ENCODE measurements around the gene LRRC36.

Gene LRRC36

DNA sequence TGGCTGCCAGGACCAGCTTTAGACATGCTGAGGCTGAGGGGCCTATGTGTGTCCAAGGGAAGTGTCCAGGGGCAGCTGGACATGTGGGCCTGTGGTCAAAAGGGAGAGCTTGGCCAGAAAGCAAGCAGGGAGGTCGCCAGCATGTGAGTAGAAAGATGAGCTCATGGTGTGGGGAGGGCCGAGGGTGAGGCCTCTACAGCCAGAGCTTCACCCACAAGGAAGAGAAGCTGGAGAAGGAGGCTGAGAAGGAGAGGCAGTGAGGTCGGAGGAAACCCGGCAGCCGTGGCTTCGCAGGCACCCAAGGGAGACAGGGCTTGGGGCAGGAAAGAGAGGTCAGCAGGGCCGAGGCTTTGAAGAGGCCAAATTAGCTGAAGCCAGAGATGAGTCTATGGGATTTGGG, 100.3 kb downstream of the LRRC36 start:
- DNase-seq: no peak

GRCh38 chr16:67428146-67428731, 101.6 kb downstream of the LRRC36 start:
- peak; percentile 48 for DNase-seq

DNA sequence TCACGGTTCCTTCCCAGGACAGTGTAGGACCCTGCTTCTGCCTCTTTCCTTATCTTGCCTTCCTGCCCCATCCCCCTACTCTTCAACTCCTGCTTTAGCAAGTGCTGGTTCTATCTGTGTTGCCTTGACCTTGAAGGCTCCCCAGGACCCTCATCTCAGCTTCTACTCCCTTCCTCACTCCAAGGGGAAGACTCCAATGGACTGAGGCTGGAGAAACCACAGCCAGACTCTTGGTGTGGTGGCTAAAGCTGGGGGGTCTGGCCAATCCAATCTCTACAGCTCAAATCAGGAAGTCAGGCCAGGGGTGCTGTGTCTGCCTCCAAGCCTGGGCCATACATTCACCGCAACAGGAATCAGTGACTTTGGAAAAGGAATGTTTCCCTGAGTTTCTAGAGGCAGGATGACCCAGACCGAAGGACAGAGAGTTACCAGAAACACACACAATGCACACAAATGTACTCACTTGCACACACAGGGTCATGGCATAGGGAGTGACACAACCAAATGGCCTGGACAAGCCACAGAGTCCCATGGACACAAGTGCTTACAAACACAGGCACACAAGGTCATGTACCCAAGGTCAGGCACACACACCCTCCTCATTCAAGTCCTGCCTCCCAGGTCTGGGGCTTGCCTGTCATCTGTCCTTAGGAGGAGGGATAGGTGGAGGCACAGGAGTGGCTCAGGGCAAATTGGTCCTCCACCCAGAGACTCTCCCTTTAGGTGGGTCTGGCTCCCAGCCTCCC, 102.6 kb downstream of the LRRC36 start:
- DNase-seq: no peak

- no peak for DNase-seq
Observed at GRCh38 chr16:67429799-67430503, 103.3 kb downstream of the LRRC36 start.

- no peak for DNase-seq
Observed at GRCh38 chr16:67430504-67430976, 103.9 kb downstream of the LRRC36 start.

- peak; percentile 41 for DNase-seq
Observed at GRCh38 chr16:67430977-67431774, 104.6 kb downstream of the LRRC36 start, which contains the start of gene HSD11B2. Gene HSD11B2, plus strand, starts transcription at chr16:67431121. Its CDS starts 128 bp downstream, at chr16:67431249.

- DNase-seq: peak; percentile 43
Observed at GRCh38 chr16:67431775-67432505, 105.3 kb downstream of the LRRC36 start.

DNA sequence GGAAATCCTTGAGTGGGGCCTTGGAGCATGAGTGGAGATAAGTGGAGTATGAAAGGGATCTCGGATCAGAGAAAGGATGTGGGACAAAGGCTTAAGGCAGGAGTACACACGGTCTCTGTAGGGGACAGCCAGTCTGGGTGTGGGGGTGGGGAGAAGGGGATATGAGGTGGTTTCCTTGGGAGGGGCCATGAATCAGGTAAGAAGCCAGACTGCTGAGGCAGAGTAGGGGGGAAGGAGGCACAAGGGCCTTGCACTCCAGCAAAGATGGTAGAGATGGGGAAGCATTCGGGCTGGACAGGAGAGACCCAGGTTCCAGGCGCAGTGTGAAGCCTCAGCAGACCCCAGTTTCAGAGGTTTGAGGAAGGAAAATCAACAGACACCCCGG, 105.9 kb downstream of the LRRC36 start:
- no peak for DNase-seq

DNA sequence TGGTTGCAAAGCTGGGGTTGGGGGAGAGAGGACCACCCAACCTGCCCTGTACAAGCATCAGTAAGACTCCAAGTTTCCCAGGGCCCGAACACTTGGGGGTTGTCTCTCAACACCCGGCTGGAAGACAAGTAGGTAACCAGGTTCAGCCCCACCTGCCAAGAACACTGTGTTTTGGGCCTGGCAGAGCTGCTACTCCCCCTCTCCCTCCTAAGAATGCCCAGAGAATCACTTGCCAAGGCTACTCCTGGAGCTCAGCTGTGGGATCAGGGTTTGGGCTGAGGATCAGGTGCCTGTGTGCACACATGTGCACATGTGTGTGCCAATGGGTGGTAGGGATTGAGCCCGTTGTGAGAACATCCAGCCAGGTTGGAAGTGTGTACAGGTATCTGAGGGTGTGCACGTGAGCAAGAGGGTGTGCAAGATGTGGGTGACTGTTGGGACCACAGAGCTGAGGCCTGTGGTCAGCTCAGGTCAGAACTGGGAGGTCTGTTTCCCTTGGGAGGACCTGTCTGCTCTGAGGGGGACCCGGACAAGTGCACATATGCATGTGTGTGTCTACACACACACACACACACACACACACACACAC, 106.6 kb downstream of the LRRC36 start:
- no peak for DNase-seq

All from NCI-H510A treated with DMSO at 0.1 percent for 48 hours (cell line).